Ovary (tissue), 9 donors: ENCODE measurements around the gene LRRN1. TPM values are rescaled to one million over a fixed set of nuclear protein-coding genes. Genes with fewer than 3 reads are reported as not detected.

Experiments
- DNase-seq, 5 donors: peaks; one replicate each; pipeline ENCODE4 v3.0.0-alpha.2; 2019 to 2020
- H3K27ac ChIP-seq, 2 donors: fragments of 200-600 bp; one replicate each; pipeline versions ENCODE4 v1.5.1 to v1.8.0; 2019 to 2022
- H3K27me3 ChIP-seq: fragments of 200-600 bp; one replicate; pipeline ENCODE4 v1.8.0; 2022
- H3K36me3 ChIP-seq: fragments of 200-600 bp; sonication (generic); one replicate; pipeline ENCODE4 v1.5.1; 2019
- H3K4me1 ChIP-seq: one replicate; pipeline ENCODE4 v1.8.1; 2013; ENCODE audit warnings: mild to moderate bottlenecking, moderate library complexity; ENCODE audit not compliant: insufficient read depth
- H3K4me3 ChIP-seq: fragments of 200-600 bp; sonication (generic); one replicate; pipeline ENCODE4 v1.5.1; 2017
- H3K9me3 ChIP-seq, 2 donors: fragments of 200-600 bp in 1 of 2; sonication (generic) in 1 of 2; one replicate each; pipeline versions ENCODE4 v1.5.1 to v1.8.1; 2013 to 2019; ENCODE audit warnings: mild to moderate bottlenecking in 1 of 2, moderate library complexity in 1 of 2
- EP300 ChIP-seq: sonication (generic); formaldehyde crosslinking; IDR thresholded peaks from one replicate; pipeline ENCODE4 v1.6.1; 2017; ENCODE audit warnings: antibody characterized with exemption
- POLR2A ChIP-seq: fragments of 450-650 bp; IDR thresholded peaks from one replicate; pipeline ENCODE4 v1.6.1; 2017; ENCODE audit warnings: antibody characterized with exemption, mild to moderate bottlenecking, moderate library complexity
- WGBS, 3 donors: extraction: QIAGEN DNeasy Blood & Tissue Kit in 1 of 3; methylation state at CpG; one replicate each; pipeline versions ENCODE4 v1.1.5 to v1.1.7; 2013 to 2017; 5-methylcytosine and 5-hydroxymethylcytosine counted together
- intact Hi-C, 4 donors: fragments of 100-400 bp; cut with DNase I; formaldehyde crosslinking; loops; one replicate each; pipeline versions ENCODE4 v1.11.0 to v1.15.1; 2022 to 2023
- polyA plus RNA-seq, 2 donors: library from polyadenylated mRNA; stranded (reverse); fragments of 200-250 nt in 1 of 2; fragments of 350-450 nt in 1 of 2; fragmentation: Illumina TruSeq in 1 of 2; extraction: RNeasy Lipid Tissue Mini Kit (QIAGEN cat#74804) in 1 of 2; gene quantifications; one replicate each; pipeline ENCODE4 v1.2.3, GENCODE V29; 2013 to 2014
- total RNA-seq, 7 donors: library from RNA; depleted of rRNA in 2 of 7; stranded (reverse); fragments of >200 nt in 2 of 7; fragmentation: NEBNext Ultra II Directional in 3 of 7; extraction: Animal tissue kit (Norgen Biotek cat#: 25700) in 3 of 7; gene quantifications; one replicate each; pipeline versions ENCODE4 v1.1.0 to v1.2.4, GENCODE V29; 2016 to 2023
- TF ChIP-seq, protein P1 (sequence below), 3 donors: fragments of 450-650 bp in 2 of 3; fragments of 200-600 bp in 1 of 3; IDR thresholded peaks; one replicate each; pipeline versions ENCODE4 v1.5.1 to v1.8.0; 2016 to 2022; ENCODE audit warnings: antibody characterized with exemption in 3 of 3, mild to moderate bottlenecking in 1 of 3
- donor health status: DM: no; HTN: no; CAD: no; lungs with moderate emphysema.
- donor health status: DM: no; HTN: no; CAD: no.
- donor health status: Bipolar disorder and iron deficiency.
- donor health status: DM: yes; HTN: yes; CAD: no.
- donor health status: DM: no; HTN: no; CAD: no.
- donor health status: DM: yes; HTN: yes; CAD: no.

The LRRN1 gene
- total and polyA plus RNA-seq, 9 donors, result 2.9 to 18.5 (median 7.4) TPM

DNA sequence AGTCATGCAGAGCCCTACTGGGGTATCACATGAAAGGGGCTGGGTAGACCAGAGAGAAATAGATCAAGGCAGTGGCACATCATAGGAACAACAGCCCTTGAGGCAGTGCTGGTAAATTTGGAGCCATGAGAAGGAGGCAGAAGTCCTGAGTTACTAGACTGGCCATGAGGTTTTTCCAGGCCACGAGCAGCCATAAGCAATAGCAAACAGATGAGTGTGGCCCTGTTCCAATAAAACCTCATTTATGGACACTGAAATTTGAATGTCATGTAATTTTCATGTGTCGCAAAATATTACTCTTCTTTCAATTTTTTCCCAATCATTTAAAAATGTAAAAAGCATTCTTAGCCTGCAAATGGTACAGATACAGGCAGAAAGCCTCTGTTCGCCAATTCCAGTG is 28.1 kb upstream of the LRRN1 start:
- 79 to 86% (median 81%) methylated on average over 3 of the region's 3 CpGs for WGBS, 3 donors
- H3K9me3 ChIP-seq, result peaks cover 0 to 9% of the 10 kb centered on the region in 2 donors
- TF ChIP-seq POLR2A, result no peak
- TF ChIP-seq, protein P1, sequence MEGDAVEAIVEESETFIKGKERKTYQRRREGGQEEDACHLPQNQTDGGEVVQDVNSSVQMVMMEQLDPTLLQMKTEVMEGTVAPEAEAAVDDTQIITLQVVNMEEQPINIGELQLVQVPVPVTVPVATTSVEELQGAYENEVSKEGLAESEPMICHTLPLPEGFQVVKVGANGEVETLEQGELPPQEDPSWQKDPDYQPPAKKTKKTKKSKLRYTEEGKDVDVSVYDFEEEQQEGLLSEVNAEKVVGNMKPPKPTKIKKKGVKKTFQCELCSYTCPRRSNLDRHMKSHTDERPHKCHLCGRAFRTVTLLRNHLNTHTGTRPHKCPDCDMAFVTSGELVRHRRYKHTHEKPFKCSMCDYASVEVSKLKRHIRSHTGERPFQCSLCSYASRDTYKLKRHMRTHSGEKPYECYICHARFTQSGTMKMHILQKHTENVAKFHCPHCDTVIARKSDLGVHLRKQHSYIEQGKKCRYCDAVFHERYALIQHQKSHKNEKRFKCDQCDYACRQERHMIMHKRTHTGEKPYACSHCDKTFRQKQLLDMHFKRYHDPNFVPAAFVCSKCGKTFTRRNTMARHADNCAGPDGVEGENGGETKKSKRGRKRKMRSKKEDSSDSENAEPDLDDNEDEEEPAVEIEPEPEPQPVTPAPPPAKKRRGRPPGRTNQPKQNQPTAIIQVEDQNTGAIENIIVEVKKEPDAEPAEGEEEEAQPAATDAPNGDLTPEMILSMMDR (IDR thresholded peaks at IDR 0.05), result no peak
- TF ChIP-seq EP300, result no peak
- no peaks in the 10 kb centered on the region for H3K4me1 ChIP-seq
- H3K36me3 ChIP-seq, result no peaks in the 10 kb centered on the region
- H3K27ac ChIP-seq, result no peak overlapping the region
- intact Hi-C loops, result no loop called here
- DNase-seq, result no peak
- H3K4me3 ChIP-seq, result no peak overlapping the region
- no peaks in the 10 kb centered on the region for H3K27me3 ChIP-seq

- no peaks in the 10 kb centered on the region for H3K27me3 ChIP-seq
- DNase-seq, result no peak
- WGBS, 3 donors, result 90 to 98% (median 95%) methylated on average over 1 of the region's 1 CpG
- TF ChIP-seq POLR2A (no peak), EP300 (no peak)
- TF ChIP-seq, protein P1 (IDR thresholded peaks at IDR 0.05), result no peak
- H3K9me3 ChIP-seq, result peaks cover 0 to 13% of the 10 kb centered on the region in 2 donors
- no peak overlapping the region for H3K27ac ChIP-seq
- no peaks in the 10 kb centered on the region for H3K36me3 ChIP-seq
- H3K4me3 ChIP-seq, result no peak overlapping the region
- no peaks in the 10 kb centered on the region for H3K4me1 ChIP-seq
- intact Hi-C loops, result no loop called here
Observed at GRCh38 chr3:3771567-3771966, 27.7 kb upstream of the LRRN1 start.

- 73 to 83% (median 74%) methylated on average over 1 of the region's 1 CpG for WGBS, 3 donors
- H3K4me1 ChIP-seq, result no peaks in the 10 kb centered on the region
- no peak for DNase-seq
- no peak overlapping the region for H3K4me3 ChIP-seq
- H3K9me3 ChIP-seq, result peaks cover 0 to 13% of the 10 kb centered on the region in 2 donors
- intact Hi-C loops, result no loop called here
- TF ChIP-seq POLR2A (no peak), EP300 (no peak)
- TF ChIP-seq, protein P1 (IDR thresholded peaks at IDR 0.05), result no peak
- no peak overlapping the region for H3K27ac ChIP-seq
- H3K36me3 ChIP-seq, result no peaks in the 10 kb centered on the region
- H3K27me3 ChIP-seq, result no peaks in the 10 kb centered on the region
Observed at GRCh38 chr3:3772338-3772737, 26.9 kb upstream of the LRRN1 start.

DNA sequence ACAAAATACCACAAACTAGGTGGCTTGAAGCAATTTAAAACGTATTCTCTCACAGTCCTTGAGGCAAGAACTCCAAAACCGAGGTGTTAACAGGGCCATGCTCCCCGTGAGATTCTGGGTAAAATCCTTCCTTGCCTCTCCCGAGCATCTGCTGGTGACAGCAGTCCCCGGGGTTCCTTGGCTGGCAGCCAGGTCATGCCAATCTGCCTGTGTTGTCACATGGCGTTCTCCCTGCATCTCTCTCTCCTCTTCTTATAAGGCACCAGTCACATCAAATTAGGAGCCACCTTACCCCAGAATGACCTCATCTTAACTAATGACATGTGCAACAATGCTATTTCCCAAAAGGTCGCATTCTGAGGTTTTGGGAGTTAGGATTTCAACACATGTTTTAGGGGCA is 26.3 kb upstream of the LRRN1 start:
- no peak for DNase-seq
- WGBS, 3 donors, result 82 to 85% (median 84%) methylated on average over 7 of the region's 7 CpGs
- H3K27me3 ChIP-seq, result no peaks in the 10 kb centered on the region
- no peaks in the 10 kb centered on the region for H3K36me3 ChIP-seq
- intact Hi-C loops, result no loop called here
- TF ChIP-seq POLR2A (no peak), EP300 (no peak)
- TF ChIP-seq, protein P1 (IDR thresholded peaks at IDR 0.05), result no peak
- H3K9me3 ChIP-seq, result peaks cover 0 to 13% of the 10 kb centered on the region in 2 donors
- no peak overlapping the region for H3K27ac ChIP-seq
- H3K4me1 ChIP-seq, result no peaks in the 10 kb centered on the region
- no peak overlapping the region for H3K4me3 ChIP-seq
